A204.1 (cell line): ENCODE results near the gene FAM118B.

Source experiments
- FAIRE-seq: peaks from 2 replicates; lab custom pipeline; 2012; peaks lifted over from hg19 to GRCh38; lab: Jason Lieb, UNC

The FAM118B gene

GRCh38 chr11:126186708-126187529, 24.7 kb upstream of the FAM118B start:
- FAIRE-seq = no peak

GRCh38 chr11:126188332-126189108, 23.1 kb upstream of the FAM118B start:
- FAIRE-seq = no peak

- FAIRE-seq = no peak
Measured at GRCh38 chr11:126189109-126189929, 22.3 kb upstream of the FAM118B start.

- no peak for FAIRE-seq
Measured at GRCh38 chr11:126190792-126191191, 20.8 kb upstream of the FAM118B start.

- FAIRE-seq = no peak
Measured at GRCh38 chr11:126191379-126192073, 20.1 kb upstream of the FAM118B start.

GRCh38 chr11:126192361-126192760, 19.2 kb upstream of the FAM118B start:
- no peak for FAIRE-seq

GRCh38 chr11:126193038-126193478, 18.5 kb upstream of the FAM118B start:
- FAIRE-seq = no peak

- peak; percentile 92 for FAIRE-seq
Measured at GRCh38 chr11:126194121-126194543, 17.4 kb upstream of the FAM118B start.

GRCh38 chr11:126195119-126195518, 16.5 kb upstream of the FAM118B start:
- FAIRE-seq = no peak

- no peak for FAIRE-seq
Measured at GRCh38 chr11:126197277-126197939, 14.2 kb upstream of the FAM118B start.

- FAIRE-seq = no peak
Measured at GRCh38 chr11:126198648-126199047, 12.9 kb upstream of the FAM118B start.

GRCh38 chr11:126202646-126203359, 8.8 kb upstream of the FAM118B start:
- FAIRE-seq = no peak

GRCh38 chr11:126205359-126205758, 6.2 kb upstream of the FAM118B start:
- no peak for FAIRE-seq

- FAIRE-seq = no peak
Measured at GRCh38 chr11:126207896-126208295, 3.7 kb upstream of the FAM118B start.

- FAIRE-seq = no peak
Measured at GRCh38 chr11:126210871-126211235, 729 bp upstream of the FAM118B start.

GRCh38 chr11:126212089-126212660, 593 bp downstream of the FAM118B start:
- no peak for FAIRE-seq

- no peak for FAIRE-seq
Measured at GRCh38 chr11:126214441-126214840, 2.9 kb downstream of the FAM118B start.

- FAIRE-seq = no peak
Measured at GRCh38 chr11:126214841-126215240, 3.3 kb downstream of the FAM118B start.

- no peak for FAIRE-seq
Measured at GRCh38 chr11:126216526-126217305, 5.1 kb downstream of the FAM118B start.

- FAIRE-seq = no peak
Measured at GRCh38 chr11:126217491-126217890, 5.9 kb downstream of the FAM118B start.
